Measurements from ENCODE around the gene RPL11.

GRCh38 chr1:23727362-23727811 lies 35.8 kb downstream of the RPL11 start:
- TF ChIP-seq CTCF (IDR thresholded peaks at IDR 0.05; ENCODE audit: low read depth, low read length) (no peak), POLR2A (IDR thresholded peaks at IDR 0.05; ENCODE audit: extremely low read depth, insufficient read length) (no peak)

All from NB4 (cell line).